HEK293 (cell line): Measurements from ENCODE around the gene SORCS3.

Source experiments
- CTCF ChIP-seq: fragments of 450-650 bp; formaldehyde crosslinking; IDR thresholded peaks from 2 replicates; pipeline ENCODE4 v1.5.1; 2016; ENCODE audit warnings: missing biosample characterization, missing genetic modification characterization
- ZNF112 ChIP-seq: fragments of 450-650 bp; formaldehyde crosslinking; IDR thresholded peaks from 2 replicates; pipeline ENCODE4 v1.5.0; 2017; ENCODE audit warnings: missing biosample characterization, missing genetic modification characterization
- ZNF585B ChIP-seq: fragments of 450-650 bp; formaldehyde crosslinking; IDR thresholded peaks from 2 replicates; pipeline ENCODE4 v1.5.1; 2016; ENCODE audit warnings: missing biosample characterization, missing genetic modification characterization
- ZNF76 ChIP-seq: fragments of 450-650 bp; formaldehyde crosslinking; IDR thresholded peaks from 2 replicates; pipeline ENCODE4; 2016; ENCODE audit warnings: low read depth, missing biosample characterization, missing genetic modification characterization, borderline replicate concordance
- ZNF791 ChIP-seq: fragments of 450-650 bp; formaldehyde crosslinking; IDR thresholded peaks from 2 replicates; pipeline ENCODE4 v1.5.1; 2016; ENCODE audit warnings: missing biosample characterization, missing genetic modification characterization

GRCh38 chr10:105274556-105275070 is 633.5 kb downstream of the SORCS3 start:
- TF ChIP-seq ZNF585B (tag by site-specific recombination) (no peak), ZNF112 (tag by site-specific recombination) (no peak), ZNF76 (no peak), CTCF (tag by site-specific recombination) (no peak), ZNF791 (tag by site-specific recombination) (no peak)
